Measurements from ENCODE around the gene GPR35.

DNA sequence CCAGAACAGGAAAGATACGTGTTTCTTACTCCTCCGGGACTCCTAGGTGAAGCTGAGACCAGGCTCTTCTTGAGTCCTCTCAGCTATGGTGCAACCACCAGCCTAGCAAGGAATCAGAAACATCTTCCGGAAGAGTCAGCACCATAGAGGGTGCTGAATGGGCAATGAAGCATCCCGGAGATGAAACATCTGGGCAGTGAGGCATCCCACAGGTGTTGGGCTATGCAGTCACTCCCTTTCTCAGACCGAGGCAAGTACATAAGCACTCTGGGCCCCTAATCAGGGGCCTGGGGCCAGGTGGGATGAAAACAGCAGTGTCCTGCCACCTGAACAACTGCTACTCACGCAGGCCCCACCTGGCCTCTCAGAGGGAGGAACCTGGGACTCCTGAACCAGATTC, 40.2 kb upstream of the GPR35 start:
- TF ChIP-seq CTCF (conservative IDR thresholded peaks at IDR 0.05 in 1 of 2, IDR thresholded peaks at IDR 0.05 in 1 of 2; ENCODE audit: low read depth in 1 of 2, low read length in 2 of 2) (no peak), EZH2 (IDR thresholded peaks at IDR 0.05; ENCODE audit: low read length, missing control alignments) (no peak)
